GM21447 (cell line): Measurements from ENCODE around the gene CLEC18A.
"Not testable (repeated sequence)": the region's sequence is repeated elsewhere in the genome, so short reads cannot be mapped to it uniquely, and the experiment has no call there.

Experiments
- ATAC-seq: cut with Tn5 transposase; IDR thresholded peaks from one replicate; pipeline ENCODE4 v1.9.1; 2021; ENCODE audit not compliant: unreplicated experiment

Gene CLEC18A

DNA sequence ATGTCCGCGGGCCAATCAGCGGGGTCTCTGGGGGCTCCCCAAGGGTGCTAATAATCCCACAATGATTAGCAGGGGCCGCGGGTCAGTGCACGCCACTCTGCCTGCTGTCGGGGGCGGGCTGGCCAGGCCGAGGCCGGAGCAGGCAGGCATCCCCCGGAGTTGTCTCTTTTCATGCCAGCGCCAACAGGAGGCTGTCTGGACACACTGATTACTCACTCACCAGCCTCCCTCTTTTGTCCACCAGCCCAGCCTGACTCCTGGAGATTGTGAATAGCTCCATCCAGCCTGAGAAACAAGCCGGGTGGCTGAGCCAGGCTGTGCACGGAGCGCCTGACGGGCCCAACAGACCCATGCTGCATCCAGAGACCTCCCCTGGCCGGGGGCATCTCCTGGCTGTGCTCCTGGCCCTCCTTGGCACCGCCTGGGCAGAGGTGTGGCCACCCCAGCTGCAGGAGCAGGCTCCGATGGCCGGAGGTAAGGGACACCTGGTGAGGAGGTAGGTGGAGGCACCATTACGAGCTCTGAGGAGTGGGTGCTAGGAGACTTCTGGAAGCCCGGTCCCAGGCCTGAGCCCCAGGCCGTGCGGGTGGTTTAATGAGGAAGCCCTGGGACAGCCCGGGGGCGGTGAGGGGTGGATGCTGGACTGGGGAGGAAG is at the start of gene CLEC18A:
CLEC18A (plus strand) TSS at position 318 of the 655 bp plus-strand sequence; CDS start at position 351, 33 bp downstream.
- not testable (repeated sequence) for ATAC-seq

DNA sequence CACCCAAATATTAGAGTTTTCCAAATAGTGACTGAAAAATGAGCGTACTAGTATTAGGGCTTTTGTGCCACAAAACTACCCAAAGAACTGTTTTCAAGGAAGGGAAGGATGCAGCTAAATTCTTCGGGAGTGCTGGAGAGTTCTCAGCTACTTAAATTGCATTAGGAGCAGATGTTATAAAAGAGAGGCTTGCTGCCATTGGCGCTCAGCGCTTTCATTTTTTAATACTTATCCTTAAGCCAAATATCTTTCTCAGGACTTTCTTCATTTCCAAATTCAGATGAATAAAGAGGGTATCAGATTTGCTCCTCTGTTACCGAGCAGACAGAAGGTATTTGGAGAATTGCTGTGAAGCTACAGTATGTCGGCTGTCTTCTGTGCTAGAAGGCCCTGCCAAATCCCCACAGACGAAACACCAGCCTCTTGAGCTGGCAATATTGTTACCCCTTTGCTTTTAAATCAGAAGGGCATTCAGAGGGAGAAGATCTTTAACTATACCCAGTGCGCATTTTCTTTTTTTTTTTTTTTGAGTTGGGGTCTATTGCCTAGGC is 47.2 kb upstream of the CLEC18A start:
- no peak for ATAC-seq

DNA sequence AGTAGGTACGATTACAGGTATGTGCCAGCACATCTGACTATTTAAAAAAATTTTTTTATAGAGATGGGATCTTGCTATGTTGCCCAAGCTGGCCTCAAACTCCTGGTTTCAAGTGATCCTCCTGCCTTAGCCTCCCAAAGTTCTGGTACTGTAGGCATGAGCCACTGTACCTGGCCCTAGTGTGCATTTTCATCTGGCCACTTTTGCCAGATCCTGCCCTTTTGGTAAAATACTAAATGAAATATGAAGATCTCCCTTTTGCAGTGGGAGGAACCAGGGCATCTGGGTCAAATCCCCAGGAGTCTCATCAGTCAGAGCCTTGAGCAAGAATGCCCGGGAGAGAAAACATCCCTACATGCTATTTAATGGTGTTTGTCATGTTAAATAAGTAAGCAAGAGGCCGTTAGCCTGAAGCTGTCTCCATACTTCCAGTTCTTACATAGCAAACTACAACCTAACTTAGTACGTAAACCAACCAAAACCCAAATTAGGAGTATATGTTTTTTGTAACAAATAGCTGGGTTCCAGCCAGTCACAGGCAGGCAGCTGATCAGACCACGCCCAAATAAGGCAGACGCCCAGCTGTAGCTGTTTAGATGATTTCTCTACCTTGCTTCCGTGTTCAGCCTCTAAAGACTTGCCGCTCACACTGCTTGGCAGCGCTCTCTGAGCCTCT is 46.5 kb upstream of the CLEC18A start:
- ATAC-seq, result no peak

DNA sequence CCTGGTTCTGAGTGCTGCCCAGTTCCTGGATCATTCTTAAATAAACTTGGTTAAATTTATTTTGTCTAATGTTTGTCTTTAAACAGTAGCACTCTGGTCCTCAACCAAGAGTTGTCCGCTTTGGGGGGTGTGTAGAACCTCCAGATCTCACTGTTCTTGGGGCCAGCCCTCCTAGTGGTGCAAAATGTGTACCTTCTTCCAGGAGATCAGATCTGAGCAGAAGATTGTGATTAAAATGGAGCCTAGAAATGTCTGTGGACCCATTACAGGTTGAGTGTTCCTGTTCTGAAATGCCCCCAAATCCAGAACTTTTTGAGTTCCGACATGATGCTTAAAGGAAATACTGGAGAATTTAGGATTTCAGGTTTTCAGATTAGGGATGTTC is 46.0 kb upstream of the CLEC18A start:
- ATAC-seq, result no peak

DNA sequence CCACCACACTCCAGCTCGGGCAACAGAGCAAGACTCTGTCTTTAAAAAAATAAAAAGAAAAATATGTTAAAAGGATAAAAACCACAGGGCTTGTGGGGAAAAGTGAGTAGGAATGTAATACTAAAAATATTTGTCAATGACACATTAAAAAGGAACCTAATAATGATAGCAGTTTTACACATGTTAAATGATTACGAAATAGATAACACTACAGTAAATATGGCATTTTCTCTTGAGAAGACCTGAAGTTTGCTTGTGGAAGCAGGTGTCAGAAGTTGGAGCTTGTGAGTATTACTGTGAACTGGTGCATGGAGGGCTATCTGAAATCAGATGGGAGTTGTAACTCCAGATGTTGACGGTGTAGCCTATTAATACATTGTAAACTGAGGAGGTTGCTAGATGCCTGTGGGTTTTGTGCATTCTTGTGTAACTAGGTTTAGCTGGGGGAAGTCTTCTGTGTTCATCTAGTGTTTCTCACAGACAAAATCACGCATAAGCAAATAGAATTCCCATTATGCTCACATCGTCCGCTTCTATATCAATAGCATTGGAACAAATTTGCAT is 44.2 kb upstream of the CLEC18A start:
- no peak for ATAC-seq

DNA sequence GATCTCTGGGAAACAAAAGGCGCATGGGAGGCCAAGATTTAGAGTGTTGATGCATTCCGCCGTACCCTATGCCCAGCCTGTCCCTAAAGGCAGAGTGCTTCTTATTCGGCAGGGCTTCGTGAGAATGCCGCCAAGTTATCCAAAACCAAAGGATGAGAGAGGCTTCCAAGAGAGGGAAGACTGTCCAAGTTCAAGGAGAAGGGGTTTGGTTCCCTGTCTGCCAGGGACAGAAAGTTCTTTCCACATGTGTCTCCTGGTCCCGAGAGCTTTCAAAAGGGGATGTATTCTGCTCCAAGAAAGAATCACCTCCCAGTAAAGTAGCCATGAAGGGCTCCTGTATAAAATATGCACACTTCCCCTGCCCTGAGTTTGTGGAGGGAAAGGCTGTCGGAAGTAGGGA is 42.1 kb upstream of the CLEC18A start:
- no peak for ATAC-seq

DNA sequence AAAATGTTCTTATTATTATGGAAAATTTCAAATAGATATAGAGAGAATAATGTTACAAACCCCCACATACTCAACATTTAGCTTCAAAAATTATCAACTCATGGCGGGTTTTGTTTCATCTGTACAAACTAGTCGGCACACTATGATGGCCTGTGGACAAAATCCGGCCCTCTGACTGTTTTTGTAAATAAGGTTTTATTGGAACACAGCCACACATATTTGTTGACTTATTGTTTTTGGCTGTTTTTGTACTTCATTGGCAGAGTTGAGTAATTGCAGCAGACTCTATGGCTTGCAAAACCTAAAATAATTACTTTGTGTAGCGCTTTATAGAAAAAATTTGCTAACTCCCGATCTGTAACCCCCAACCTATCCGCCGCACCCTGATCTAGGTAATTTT is 41.4 kb upstream of the CLEC18A start:
- no peak for ATAC-seq

DNA sequence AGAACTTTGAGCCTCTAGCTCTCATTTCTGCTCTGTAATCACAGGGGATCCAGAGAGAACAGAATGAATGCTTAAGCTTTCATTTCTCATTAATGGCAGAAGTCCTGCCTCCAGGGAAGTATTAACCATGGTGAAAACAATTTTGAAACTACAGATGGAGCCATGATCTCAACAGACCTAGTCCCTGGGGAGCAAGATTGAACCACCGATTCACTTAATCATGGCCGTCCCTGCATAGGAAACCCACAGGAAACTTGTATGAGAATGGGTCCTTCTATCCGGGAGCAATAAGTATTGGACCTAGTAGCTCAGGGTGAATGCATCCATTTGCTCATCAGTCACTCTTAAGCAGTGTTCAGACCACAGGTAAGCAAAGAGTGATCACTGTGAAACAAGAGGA is 40.2 kb upstream of the CLEC18A start:
- no peak for ATAC-seq

DNA sequence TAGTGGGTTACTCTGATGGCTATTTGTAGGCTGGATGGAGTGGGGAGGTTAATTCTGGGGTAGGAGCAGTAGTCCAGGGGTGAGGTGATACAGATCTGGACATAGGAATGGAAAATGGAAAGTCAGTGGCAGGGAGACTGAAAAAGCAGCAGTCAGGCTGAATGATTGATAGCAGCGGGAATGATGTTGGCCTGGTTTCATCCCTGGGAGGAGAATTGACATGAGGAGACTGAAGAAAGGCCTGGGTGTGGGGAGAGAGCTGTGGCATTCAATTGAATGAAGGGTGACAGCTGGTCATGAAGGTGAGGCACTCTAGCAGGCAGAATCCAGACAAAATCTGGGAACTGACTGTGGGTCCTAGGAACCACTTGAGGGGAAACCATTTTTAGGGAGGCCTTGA is 34.7 kb upstream of the CLEC18A start:
- ATAC-seq, result no peak

DNA sequence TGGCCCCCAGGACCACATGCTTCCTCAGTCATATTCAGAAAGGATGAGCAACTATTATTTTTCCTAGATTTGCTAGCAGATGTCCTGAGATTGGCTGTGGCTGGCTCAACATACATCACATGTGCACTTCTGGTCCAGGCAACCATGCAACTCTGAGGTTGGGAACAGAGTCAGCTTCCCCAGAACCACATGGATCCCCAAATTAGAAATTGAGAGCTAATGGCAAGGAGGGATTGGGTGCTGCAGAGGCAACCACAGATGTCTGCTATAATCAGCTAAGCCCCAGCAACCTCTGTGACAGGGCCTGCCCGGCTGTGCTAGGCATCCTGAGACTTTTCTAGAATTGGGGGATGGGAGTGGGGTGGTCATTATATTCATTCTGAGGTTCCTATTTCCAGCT is 33.8 kb upstream of the CLEC18A start:
- no peak for ATAC-seq

DNA sequence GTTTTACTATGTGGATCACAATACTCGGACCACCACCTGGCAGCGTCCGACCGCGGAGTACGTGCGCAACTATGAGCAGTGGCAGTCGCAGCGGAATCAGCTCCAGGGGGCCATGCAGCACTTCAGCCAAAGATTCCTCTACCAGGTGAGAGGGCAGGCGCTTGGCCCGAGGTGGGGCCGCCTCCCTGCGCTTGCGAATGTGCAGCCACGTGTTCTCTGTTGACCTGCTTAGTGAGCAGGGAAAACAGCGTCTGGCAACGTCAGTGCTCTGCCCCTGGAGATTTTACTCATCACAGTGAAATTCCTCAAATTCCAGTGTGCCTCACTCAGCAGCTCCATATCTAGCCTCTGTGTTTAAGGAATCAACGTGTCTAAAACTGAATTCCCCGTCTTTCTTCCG is 33.4 kb upstream of the CLEC18A start:
- ATAC-seq, result no peak

DNA sequence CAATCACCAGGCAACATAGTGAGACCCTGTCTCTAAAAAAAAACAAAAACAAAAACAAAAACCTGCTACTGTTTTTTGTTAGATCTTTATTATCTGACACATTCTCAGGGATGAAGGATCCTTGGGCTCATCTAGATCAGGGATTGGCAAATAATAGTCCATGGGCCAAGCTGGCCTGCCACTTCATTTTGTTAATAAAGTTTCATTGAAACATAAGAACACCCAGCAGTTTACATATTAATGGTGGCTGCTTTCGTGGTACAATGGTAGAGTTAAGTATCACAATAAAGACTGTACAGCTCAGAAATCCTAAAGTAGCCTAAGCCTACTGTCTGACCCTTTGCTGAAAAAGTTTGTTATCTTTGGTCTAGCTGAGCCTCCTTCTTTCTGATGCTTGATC is 32.9 kb upstream of the CLEC18A start:
- ATAC-seq, result no peak

DNA sequence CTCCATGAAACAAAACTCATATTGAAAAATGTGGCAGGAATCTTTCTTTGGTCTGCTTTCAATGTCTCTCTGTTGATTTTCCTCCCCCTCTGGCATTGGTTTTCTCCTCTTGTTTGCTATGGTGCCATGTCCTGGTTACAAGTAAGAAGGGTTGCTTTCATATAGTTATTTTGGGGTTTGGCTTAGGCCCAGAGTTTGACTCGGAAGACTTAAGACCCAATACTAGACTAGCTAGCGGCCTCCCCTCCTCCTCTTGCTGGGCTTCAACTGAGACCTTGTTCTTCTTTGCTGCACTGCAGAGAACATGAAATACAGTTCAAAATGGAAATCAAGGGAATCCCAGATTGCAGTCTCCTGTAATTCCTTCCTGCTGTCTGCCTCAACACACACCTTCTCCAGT is 30.0 kb upstream of the CLEC18A start:
- ATAC-seq, result no peak

DNA sequence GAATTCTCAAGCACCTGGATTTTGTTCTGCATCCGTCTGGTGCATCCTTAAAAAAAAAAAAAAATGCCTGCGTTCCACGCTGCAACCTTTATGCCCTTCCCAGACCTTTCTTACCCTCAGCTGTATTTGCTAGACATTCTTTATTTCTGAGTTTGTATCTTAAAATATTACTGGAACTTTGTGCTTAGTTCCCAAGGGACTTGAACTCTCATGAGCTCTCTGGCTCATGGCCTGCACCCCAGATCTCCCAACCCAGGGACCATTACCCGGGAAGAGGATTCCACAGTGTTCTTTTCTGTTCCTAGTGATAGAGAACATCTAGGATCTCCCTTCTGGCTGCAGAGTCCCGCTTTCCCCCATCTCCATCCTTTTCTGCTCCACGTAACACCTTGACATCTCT is 28.9 kb upstream of the CLEC18A start:
- ATAC-seq, result no peak

DNA sequence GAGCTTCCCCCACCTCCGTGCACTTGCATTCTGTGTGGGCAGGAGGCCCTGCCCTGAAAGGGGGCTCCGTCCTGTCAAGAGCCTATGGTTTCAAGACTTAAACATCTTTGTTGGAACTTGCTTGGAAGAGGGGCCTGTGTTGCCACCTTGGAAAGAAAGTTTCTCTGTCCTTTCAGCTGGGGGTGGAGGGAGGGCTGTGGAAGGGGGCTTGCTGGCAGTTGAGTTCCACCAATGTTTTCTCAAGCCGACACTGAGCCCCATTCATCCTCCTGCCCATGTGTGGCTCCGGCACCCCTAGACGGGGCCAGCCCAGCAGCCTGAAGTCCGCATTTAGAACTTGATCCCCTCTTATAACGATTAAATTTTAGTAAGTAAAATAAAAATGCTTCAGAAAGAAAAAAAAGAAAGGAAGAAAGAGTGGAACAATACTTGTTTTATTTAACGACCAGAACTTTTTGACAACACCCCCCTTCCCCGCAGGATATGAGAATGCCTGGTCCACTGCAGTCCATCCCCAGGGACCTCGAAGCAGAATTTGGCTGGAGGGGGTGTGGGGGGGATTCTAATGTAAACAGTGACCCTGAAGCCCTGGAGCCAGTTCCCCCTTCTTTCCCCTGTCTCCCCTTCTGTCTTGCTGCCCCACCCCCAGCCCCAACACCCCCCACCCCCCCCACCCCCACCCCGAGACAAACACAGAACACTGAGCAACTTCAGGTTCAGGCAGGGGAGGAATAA is 26.9 kb upstream of the CLEC18A start:
- no peak for ATAC-seq

DNA sequence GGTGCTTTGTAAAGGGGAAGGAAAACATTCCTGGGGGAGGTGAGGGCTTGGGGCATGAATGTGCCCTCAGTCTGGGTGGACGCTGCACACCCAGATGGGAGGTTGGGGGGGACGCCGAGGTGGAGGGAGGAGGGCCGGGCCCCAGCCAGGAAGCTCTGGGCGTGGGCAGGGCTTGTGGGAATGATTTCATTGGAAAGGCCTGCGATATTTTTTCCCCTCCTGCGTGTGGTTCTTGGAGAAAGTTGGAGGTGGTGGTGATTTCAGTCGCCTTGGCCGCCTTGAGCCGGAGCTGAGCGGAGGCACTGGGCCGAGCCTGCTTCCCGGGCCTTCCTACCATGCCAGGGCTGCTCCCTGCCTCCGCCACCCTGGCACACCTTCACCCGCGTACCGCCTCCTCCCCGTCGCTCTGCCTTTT is 26.4 kb upstream of the CLEC18A start:
- ATAC-seq, result no peak

DNA sequence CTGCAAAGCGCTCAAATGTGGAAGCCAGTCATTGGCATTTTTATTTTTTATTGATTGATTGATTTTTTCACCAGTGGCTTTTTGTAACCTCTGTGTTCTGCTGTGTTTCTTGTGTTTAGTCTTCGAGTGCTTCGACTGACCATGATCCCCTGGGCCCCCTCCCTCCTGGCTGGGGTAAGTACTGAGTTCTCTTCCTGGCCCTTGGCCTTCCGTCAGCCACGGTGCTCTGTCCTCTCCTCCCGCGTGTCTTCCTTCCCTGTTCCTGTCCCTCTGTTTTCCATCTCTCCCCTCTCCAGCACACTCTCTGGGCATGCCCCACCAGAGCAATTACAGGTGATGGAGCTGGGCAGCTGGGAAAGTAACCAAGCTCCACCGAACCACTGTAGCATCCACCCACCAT is 25.8 kb upstream of the CLEC18A start:
- ATAC-seq, result no peak

DNA sequence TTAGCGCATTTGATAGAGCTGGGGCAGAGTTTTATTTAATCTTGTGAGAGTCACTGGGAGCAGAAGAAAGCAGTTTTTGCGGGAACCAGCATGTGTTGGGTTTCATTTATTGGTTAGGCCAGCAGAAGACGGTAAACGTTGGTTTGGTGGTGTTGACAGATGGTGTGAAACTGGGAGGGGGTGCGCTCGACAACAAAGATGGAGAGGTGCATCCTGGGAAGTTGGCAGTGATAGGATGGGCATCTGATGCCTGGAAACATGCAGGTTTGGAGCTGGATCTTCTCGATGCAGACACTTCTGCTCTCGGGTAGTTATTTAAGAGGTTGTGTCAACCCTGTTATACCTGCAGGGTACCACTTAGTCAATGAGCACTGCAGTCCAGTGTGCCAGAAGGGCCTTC is 24.9 kb upstream of the CLEC18A start:
- no peak for ATAC-seq

DNA sequence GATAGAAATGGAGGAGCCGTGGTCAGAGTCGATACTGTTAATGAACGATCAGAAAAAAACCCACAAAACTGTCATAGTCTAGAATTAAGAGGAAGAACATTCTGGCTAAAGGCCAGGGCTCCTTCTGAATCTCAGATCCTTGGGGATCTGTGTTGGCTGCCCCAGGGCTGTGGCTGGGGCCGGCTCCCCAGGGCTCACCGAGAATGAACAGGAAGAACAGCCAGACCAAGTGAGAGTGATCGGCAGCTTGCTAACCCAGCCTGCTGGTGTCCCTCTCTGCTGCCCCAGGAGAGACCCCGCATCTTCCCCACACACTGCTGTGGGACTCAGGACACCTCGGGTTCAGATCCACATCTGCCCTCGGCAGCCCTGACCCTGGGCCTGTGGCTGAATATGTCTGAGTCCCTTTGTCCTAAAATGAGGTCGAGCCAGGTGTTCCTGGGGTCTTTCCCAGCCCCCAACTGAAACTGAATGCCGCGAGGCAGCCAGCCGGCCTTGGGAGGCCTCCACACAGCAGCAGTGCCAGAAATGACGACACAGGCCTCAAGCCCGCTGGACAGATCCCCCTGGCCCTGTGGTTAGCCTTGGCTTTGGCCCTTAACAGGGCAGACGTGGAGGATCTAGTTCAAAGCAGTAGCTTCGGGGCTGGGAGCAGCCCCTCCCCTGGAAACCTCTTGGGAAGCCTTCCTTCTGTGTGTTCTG is 23.9 kb upstream of the CLEC18A start:
- no peak for ATAC-seq

DNA sequence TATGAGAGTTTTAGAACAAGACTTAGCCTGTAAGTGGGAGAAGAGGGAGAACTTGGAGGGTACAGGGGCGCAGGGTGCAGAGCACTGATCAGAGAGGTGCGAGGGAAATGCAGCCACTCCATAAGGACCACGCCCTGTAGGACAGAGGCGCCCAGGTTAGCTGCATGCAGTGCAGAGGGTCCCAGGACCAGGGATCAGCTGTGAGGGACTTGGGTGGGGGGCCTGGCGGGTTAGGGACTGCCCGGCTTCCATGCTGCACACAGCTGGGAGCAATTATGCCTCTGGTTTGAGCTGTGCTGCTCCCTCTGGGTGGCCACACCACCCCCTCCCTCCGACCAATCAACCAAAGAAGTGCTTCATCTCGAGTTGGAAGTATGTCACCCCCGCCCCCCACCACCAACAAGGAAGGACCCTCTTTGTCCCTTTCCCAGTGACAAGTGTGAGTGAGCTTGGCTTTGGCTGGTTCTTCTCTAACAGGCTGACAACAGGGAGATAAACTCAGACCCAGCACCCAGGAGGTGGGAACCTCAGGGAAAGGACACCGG is 22.2 kb upstream of the CLEC18A start:
- ATAC-seq, result no peak

DNA sequence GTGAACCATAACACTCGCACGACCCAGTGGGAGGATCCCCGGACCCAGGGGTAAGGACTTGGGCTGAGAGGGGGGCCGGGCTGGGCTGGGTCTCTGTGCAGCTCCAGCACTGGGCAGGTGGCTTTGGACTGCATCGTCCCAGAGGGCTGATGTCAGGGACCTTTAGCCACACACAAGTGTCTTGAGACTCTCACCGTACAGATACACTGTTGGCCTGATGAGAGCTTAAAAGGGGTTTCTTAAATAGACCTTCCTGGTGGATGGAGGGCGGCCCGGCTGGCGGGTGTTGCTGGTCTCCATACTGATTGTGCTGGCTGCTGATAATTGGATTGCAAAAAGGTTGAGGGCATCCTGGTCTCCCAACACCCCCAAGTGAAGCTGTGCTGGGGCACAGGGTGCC is 21.7 kb upstream of the CLEC18A start:
- no peak for ATAC-seq
